ENCODE measurements around the gene TMPO.

TMPO gene

DNA sequence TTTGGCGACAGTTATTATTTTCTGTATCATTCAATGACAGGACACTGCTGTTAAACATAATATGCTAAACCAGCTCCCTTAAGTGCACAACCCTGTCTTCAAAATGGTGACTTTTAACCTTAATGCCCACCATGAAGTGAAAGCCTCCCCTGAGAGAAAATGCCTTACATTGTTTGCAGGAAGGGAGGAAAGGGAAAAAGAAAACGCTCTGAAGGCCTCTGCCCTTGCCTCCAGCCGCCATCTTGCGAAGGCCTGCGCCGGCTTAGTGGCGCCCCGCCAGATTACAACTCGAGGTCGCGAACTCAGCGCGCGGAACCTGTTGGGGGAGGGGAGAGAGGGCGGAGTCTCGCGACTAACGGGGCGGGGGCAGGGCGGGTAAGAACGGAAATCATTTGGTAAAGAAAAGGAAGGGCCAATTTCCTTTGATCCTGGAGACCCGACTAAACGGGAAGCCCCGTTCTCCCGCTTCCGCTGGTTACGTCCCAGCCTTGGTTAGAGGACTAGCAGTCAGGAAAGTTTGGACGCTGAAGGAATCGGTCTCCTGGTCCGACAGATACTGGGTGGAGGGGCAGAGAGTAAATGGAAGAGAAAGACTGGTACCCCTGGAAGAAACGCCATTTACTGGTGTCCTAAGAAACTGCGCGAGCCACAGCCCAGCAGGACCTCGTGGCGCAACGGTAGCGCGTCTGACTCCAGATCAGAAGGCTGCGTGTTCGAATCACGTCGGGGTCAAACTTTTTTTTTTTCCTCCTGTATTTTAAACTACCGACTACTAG lies 11.6 kb upstream of the TMPO start (continued):
- TF ChIP-seq, protein P1, sequence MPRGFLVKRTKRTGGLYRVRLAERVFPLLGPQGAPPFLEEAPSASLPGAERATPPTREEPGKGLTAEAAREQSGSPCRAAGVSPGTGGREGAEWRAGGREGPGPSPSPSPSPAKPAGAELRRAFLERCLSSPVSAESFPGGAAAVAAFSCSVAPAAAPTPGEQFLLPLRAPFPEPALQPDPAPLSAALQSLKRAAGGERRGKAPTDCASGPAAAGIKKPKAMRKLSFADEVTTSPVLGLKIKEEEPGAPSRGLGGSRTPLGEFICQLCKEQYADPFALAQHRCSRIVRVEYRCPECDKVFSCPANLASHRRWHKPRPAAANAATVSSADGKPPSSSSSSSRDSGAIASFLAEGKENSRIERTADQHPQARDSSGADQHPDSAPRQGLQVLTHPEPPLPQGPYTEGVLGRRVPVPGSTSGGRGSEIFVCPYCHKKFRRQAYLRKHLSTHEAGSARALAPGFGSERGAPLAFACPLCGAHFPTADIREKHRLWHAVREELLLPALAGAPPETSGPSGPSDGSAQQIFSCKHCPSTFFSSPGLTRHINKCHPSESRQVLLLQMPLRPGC (tag by site-specific recombination; IDR thresholded peaks at IDR 0.05): peak; percentile 37; the same call in 1 of the 2 replicates
- peak; percentile 13 for TF ChIP-seq KLF10 (tag by site-specific recombination; IDR thresholded peaks at IDR 0.05)
- TF ChIP-seq, protein P2, sequence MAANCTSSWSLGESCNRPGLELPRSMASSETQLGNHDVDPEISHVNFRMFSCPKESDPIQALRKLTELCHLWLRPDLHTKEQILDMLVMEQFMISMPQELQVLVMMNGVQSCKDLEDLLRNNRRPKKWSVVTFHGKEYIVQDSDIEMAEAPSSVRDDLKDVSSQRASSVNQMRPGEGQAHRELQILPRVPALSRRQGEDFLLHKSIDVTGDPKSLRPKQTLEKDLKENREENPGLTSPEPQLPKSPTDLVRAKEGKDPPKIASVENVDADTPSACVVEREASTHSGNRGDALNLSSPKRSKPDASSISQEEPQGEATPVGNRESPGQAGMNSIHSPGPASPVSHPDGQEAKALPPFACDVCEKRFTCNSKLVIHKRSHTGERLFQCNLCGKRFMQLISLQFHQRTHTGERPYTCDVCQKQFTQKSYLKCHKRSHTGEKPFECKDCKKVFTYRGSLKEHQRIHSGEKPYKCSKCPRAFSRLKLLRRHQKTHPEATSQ (tag by site-specific recombination; IDR thresholded peaks at IDR 0.05): peak; percentile 32; the same call in 1 of the 2 replicates
- TF ChIP-seq SCRT2 (tag by site-specific recombination; IDR thresholded peaks at IDR 0.05): peak; percentile 90
- TF ChIP-seq ZBTB20 (tag by site-specific recombination; IDR thresholded peaks at IDR 0.05): no peak
- TF ChIP-seq ZNF629 (tag by site-specific recombination; IDR thresholded peaks at IDR 0.05): peak; percentile 68
- peak; percentile 67 for TF ChIP-seq ZNF341 (tag by site-specific recombination; IDR thresholded peaks at IDR 0.05; ENCODE audit: low read depth)
- no peak for TF ChIP-seq ZNF433 (tag by site-specific recombination; IDR thresholded peaks at IDR 0.05; ENCODE audit: low read depth)
- peak; percentile 97 for TF ChIP-seq PRDM1 (tag by site-specific recombination; IDR thresholded peaks at IDR 0.05)
- TF ChIP-seq, protein P3, sequence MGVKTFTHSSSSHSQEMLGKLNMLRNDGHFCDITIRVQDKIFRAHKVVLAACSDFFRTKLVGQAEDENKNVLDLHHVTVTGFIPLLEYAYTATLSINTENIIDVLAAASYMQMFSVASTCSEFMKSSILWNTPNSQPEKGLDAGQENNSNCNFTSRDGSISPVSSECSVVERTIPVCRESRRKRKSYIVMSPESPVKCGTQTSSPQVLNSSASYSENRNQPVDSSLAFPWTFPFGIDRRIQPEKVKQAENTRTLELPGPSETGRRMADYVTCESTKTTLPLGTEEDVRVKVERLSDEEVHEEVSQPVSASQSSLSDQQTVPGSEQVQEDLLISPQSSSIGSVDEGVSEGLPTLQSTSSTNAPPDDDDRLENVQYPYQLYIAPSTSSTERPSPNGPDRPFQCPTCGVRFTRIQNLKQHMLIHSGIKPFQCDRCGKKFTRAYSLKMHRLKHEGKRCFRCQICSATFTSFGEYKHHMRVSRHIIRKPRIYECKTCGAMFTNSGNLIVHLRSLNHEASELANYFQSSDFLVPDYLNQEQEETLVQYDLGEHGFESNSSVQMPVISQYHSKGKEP (tag by site-specific recombination; IDR thresholded peaks at IDR 0.05): peak; percentile 57; the same call in 1 of the 2 replicates
- no peak for TF ChIP-seq ZNF169 (tag by site-specific recombination; IDR thresholded peaks at IDR 0.05)
- peak; percentile 10; the same call in 1 of the 2 replicates for TF ChIP-seq YY2 (tag by site-specific recombination; IDR thresholded peaks at IDR 0.05)
- TF ChIP-seq ZNF335 (tag by site-specific recombination; conservative IDR thresholded peaks at IDR 0.05): peak; percentile 85
- TF ChIP-seq WT1 (tag by site-specific recombination; IDR thresholded peaks at IDR 0.05): peak; percentile 27; the same call in 1 of the 2 replicates
- TF ChIP-seq ZNF423 (tag by site-specific recombination; IDR thresholded peaks at IDR 0.05): peak; percentile 41; the same call in 1 of the 2 replicates
- TF ChIP-seq ZNF16 (tag by site-specific recombination; IDR thresholded peaks at IDR 0.05; ENCODE audit: low read depth): no peak
- peak; percentile 85 for TF ChIP-seq ZNF660 (tag by site-specific recombination; IDR thresholded peaks at IDR 0.05)
- no peak for TF ChIP-seq MYNN (tag by site-specific recombination; IDR thresholded peaks at IDR 0.05; ENCODE audit: borderline replicate concordance)
- TF ChIP-seq KLF16 (tag by site-specific recombination; IDR thresholded peaks at IDR 0.05): 0 out of 2 replicates have a peak, but pooled peaks have one; percentile 45
- TF ChIP-seq, protein P4, sequence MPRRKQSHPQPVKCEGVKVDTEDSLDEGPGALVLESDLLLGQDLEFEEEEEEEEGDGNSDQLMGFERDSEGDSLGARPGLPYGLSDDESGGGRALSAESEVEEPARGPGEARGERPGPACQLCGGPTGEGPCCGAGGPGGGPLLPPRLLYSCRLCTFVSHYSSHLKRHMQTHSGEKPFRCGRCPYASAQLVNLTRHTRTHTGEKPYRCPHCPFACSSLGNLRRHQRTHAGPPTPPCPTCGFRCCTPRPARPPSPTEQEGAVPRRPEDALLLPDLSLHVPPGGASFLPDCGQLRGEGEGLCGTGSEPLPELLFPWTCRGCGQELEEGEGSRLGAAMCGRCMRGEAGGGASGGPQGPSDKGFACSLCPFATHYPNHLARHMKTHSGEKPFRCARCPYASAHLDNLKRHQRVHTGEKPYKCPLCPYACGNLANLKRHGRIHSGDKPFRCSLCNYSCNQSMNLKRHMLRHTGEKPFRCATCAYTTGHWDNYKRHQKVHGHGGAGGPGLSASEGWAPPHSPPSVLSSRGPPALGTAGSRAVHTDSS (tag by site-specific recombination; IDR thresholded peaks at IDR 0.05): peak; percentile 61; the same call in 1 of the 2 replicates
- peak; percentile 82 for TF ChIP-seq ZNF2 (tag by site-specific recombination; IDR thresholded peaks at IDR 0.05)
- TF ChIP-seq ZSCAN23 (tag by site-specific recombination; IDR thresholded peaks at IDR 0.05): no peak
- TF ChIP-seq SP3 (tag by site-specific recombination; IDR thresholded peaks at IDR 0.05): peak; percentile 83
- TF ChIP-seq MEIS1 (CRISPR knock-in tag; IDR thresholded peaks at IDR 0.05; ENCODE audit: borderline replicate concordance): no peak
- TF ChIP-seq ZNF596 (tag by site-specific recombination; IDR thresholded peaks at IDR 0.05): peak; percentile 34; the same call in 1 of the 2 replicates
- TF ChIP-seq ZNF184 (tag by site-specific recombination; IDR thresholded peaks at IDR 0.05): peak; percentile 87
- no peak for TF ChIP-seq GLIS2 (tag by site-specific recombination; IDR thresholded peaks at IDR 0.05)
- TF ChIP-seq, protein P5, sequence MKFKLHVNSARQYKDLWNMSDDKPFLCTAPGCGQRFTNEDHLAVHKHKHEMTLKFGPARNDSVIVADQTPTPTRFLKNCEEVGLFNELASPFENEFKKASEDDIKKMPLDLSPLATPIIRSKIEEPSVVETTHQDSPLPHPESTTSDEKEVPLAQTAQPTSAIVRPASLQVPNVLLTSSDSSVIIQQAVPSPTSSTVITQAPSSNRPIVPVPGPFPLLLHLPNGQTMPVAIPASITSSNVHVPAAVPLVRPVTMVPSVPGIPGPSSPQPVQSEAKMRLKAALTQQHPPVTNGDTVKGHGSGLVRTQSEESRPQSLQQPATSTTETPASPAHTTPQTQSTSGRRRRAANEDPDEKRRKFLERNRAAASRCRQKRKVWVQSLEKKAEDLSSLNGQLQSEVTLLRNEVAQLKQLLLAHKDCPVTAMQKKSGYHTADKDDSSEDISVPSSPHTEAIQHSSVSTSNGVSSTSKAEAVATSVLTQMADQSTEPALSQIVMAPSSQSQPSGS (tag by site-specific recombination; IDR thresholded peaks at IDR 0.05; ENCODE audit: low read depth): no peak
- TF ChIP-seq, protein P6, sequence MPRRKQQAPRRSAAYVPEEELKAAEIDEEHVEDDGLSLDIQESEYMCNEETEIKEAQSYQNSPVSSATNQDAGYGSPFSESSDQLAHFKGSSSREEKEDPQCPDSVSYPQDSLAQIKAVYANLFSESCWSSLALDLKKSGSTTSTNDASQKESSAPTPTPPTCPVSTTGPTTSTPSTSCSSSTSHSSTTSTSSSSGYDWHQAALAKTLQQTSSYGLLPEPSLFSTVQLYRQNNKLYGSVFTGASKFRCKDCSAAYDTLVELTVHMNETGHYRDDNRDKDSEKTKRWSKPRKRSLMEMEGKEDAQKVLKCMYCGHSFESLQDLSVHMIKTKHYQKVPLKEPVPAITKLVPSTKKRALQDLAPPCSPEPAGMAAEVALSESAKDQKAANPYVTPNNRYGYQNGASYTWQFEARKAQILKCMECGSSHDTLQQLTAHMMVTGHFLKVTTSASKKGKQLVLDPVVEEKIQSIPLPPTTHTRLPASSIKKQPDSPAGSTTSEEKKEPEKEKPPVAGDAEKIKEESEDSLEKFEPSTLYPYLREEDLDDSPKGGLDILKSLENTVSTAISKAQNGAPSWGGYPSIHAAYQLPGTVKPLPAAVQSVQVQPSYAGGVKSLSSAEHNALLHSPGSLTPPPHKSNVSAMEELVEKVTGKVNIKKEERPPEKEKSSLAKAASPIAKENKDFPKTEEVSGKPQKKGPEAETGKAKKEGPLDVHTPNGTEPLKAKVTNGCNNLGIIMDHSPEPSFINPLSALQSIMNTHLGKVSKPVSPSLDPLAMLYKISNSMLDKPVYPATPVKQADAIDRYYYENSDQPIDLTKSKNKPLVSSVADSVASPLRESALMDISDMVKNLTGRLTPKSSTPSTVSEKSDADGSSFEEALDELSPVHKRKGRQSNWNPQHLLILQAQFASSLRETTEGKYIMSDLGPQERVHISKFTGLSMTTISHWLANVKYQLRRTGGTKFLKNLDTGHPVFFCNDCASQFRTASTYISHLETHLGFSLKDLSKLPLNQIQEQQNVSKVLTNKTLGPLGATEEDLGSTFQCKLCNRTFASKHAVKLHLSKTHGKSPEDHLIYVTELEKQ (tag by site-specific recombination; IDR thresholded peaks at IDR 0.05; ENCODE audit: borderline replicate concordance): peak; percentile 18
